ENCODE data around the gene CACNA2D2.

The CACNA2D2 gene

GRCh38 chr3:50369012-50369670 lies 134.3 kb downstream of the CACNA2D2 start:
- TF ChIP-seq CTCF (IDR thresholded peaks at IDR 0.05; ENCODE audit: low read depth, low read length): no peak
- no peak for DNase-seq (ENCODE audit: low read depth in 2 of 2)

GRCh38 chr3:50365842-50366220 lies 137.6 kb downstream of the CACNA2D2 start:
- no peak for DNase-seq (ENCODE audit: low read depth in 2 of 2)
- no peak overlapping the region for H3K4me3 ChIP-seq (replicated peaks in 1 of 2; ENCODE audit: low read depth in 2 of 2, low read length in 2 of 2)
- no peak for TF ChIP-seq CTCF (IDR thresholded peaks at IDR 0.05; ENCODE audit: low read depth, low read length)

More at GRCh38 chr3:50369012-50369670, 134.3 kb downstream of the CACNA2D2 start:
- H3K4me3 ChIP-seq (replicated peaks in 1 of 2; ENCODE audit: low read depth in 2 of 2, low read length in 2 of 2): no peak overlapping the region

- peak overlapping the region; percentile 47 to 50 for H3K4me3 ChIP-seq (replicated peaks in 1 of 2; ENCODE audit: low read depth in 2 of 2, low read length in 2 of 2)
- peak; percentile 65 to 73 for DNase-seq (ENCODE audit: low read depth in 2 of 2)
- TF ChIP-seq CTCF (IDR thresholded peaks at IDR 0.05; ENCODE audit: low read depth, low read length): no peak
Observed at GRCh38 chr3:50365080-50365841, 138.2 kb downstream of the CACNA2D2 start.

GRCh38 chr3:50364573-50365079 lies 138.8 kb downstream of the CACNA2D2 start:
- TF ChIP-seq CTCF (IDR thresholded peaks at IDR 0.05; ENCODE audit: low read depth, low read length): no peak
- no peak for DNase-seq (ENCODE audit: low read depth in 2 of 2)
- H3K4me3 ChIP-seq (replicated peaks in 1 of 2; ENCODE audit: low read depth in 2 of 2, low read length in 2 of 2): peak overlapping the region; percentile 47 to 50

- H3K4me3 ChIP-seq (replicated peaks in 1 of 2; ENCODE audit: low read depth in 2 of 2, low read length in 2 of 2): peak overlapping the region in 1 of 2 donors; percentile 94
- no peak for TF ChIP-seq CTCF (IDR thresholded peaks at IDR 0.05; ENCODE audit: low read depth, low read length)
Observed at GRCh38 chr3:50359760-50360110, 143.7 kb downstream of the CACNA2D2 start.

GRCh38 chr3:50358911-50359759 lies 144.3 kb downstream of the CACNA2D2 start, which contains the start of gene TMEM115:
TMEM115 (minus strand) TSS chr3:50359521; CDS start chr3:50359063, 458 bp downstream.
- peak within 1 kb of the TSS; percentile 88 to 94 for H3K4me3 ChIP-seq (replicated peaks in 1 of 2; ENCODE audit: low read depth in 2 of 2, low read length in 2 of 2)
- TF ChIP-seq CTCF (IDR thresholded peaks at IDR 0.05; ENCODE audit: low read depth, low read length): no peak
- peak; percentile 99 for DNase-seq (ENCODE audit: low read depth in 2 of 2)

More at GRCh38 chr3:50359760-50360110, 143.7 kb downstream of the CACNA2D2 start:
- DNase-seq (ENCODE audit: low read depth in 2 of 2): no peak

Measured in cardiac fibroblast (primary cell).